ENCODE data around the gene SCGB3A2.

SCGB3A2 gene

GRCh38 chr5:147911427-147911826 lies 32.9 kb downstream of the SCGB3A2 start:
- DNase-seq: no peak

GRCh38 chr5:147912011-147912410 lies 33.5 kb downstream of the SCGB3A2 start:
- no peak for DNase-seq

GRCh38 chr5:147913786-147914185 lies 35.3 kb downstream of the SCGB3A2 start:
- no peak for DNase-seq

GRCh38 chr5:147918101-147918685 lies 39.7 kb downstream of the SCGB3A2 start:
- no peak for DNase-seq

GRCh38 chr5:147918899-147919298 lies 40.4 kb downstream of the SCGB3A2 start:
- no peak for DNase-seq

GRCh38 chr5:147920420-147921030 lies 42.0 kb downstream of the SCGB3A2 start:
- DNase-seq: no peak

- no peak for DNase-seq
Measured at GRCh38 chr5:147921136-147921535, 42.6 kb downstream of the SCGB3A2 start.

GRCh38 chr5:147925020-147925419 lies 46.5 kb downstream of the SCGB3A2 start:
- DNase-seq: no peak

- DNase-seq: no peak
Measured at GRCh38 chr5:147927901-147928300, 49.4 kb downstream of the SCGB3A2 start.

- DNase-seq: no peak
Measured at GRCh38 chr5:147930769-147931168, 52.3 kb downstream of the SCGB3A2 start.

Data from NCI-H82 (cell line).